A673 (cell line): ENCODE data around the gene FNDC10.

Experiments
- EZH2 ChIP-seq: fragments of 200-600 bp; sonication (generic); IDR thresholded peaks from 2 replicates; pipeline ENCODE4 v1.6.1; 2017; ENCODE audit warnings: borderline replicate concordance, low read depth, mild to moderate bottlenecking, mixed read lengths, antibody characterized with exemption, low read length; ENCODE audit not compliant: poor library complexity, severe bottlenecking
- TF ChIP-seq, protein P1 (sequence below): fragments of 300-800, 200-600 bp; sonication (generic); conservative IDR thresholded peaks from 2 replicates; pipeline ENCODE4 v1.5.1; 2017; ENCODE audit warnings: low read depth, mild to moderate bottlenecking, antibody characterized with exemption, low read length, moderate library complexity, mixed read lengths

DNA sequence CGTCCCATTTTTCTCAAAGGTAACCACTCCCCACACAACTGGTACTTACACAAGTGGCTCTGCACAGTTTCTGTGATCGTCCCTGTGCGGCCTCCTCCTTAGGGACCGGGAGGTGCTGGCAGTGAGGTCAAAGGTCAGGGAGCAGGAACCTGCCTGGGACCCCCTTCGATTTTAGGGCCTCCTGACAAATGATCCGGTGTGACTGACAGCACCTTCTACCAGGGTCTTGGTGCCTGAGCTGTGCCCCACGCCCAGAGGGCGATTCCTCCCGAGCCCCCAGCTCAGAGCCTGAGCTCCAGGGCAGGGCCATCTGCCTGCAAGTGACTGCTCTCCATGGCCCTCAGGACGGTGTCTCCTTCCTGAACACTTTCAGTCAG is 47.7 kb downstream of the FNDC10 start:
- TF ChIP-seq, protein P1, sequence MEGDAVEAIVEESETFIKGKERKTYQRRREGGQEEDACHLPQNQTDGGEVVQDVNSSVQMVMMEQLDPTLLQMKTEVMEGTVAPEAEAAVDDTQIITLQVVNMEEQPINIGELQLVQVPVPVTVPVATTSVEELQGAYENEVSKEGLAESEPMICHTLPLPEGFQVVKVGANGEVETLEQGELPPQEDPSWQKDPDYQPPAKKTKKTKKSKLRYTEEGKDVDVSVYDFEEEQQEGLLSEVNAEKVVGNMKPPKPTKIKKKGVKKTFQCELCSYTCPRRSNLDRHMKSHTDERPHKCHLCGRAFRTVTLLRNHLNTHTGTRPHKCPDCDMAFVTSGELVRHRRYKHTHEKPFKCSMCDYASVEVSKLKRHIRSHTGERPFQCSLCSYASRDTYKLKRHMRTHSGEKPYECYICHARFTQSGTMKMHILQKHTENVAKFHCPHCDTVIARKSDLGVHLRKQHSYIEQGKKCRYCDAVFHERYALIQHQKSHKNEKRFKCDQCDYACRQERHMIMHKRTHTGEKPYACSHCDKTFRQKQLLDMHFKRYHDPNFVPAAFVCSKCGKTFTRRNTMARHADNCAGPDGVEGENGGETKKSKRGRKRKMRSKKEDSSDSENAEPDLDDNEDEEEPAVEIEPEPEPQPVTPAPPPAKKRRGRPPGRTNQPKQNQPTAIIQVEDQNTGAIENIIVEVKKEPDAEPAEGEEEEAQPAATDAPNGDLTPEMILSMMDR, result no peak
- TF ChIP-seq EZH2, result no peak
